Measurements from ENCODE around the gene SPEF2.
"Not testable (repeated sequence)": the region's sequence is repeated elsewhere in the genome, so short reads cannot be mapped to it uniquely, and the experiment has no call there.

SPEF2 gene

GRCh38 chr5:35835796-35836742 is 218.4 kb downstream of the SPEF2 start:
- Histone ChIP-seq H3K27me3 (no peaks in the 10 kb centered on the region), H3K4me1 (no peaks in the 10 kb centered on the region), H3K9me3 (no peaks in the 10 kb centered on the region), H3K4me3 (no peak overlapping the region), H3K36me3 (no peaks in the 10 kb centered on the region), H3K27ac (no peak overlapping the region)
- no peak for DNase-seq
- intact Hi-C loops (cut with DNase I; ENCODE audit: low total_unique reads) = no loop called here
- TF ChIP-seq, protein P1, sequence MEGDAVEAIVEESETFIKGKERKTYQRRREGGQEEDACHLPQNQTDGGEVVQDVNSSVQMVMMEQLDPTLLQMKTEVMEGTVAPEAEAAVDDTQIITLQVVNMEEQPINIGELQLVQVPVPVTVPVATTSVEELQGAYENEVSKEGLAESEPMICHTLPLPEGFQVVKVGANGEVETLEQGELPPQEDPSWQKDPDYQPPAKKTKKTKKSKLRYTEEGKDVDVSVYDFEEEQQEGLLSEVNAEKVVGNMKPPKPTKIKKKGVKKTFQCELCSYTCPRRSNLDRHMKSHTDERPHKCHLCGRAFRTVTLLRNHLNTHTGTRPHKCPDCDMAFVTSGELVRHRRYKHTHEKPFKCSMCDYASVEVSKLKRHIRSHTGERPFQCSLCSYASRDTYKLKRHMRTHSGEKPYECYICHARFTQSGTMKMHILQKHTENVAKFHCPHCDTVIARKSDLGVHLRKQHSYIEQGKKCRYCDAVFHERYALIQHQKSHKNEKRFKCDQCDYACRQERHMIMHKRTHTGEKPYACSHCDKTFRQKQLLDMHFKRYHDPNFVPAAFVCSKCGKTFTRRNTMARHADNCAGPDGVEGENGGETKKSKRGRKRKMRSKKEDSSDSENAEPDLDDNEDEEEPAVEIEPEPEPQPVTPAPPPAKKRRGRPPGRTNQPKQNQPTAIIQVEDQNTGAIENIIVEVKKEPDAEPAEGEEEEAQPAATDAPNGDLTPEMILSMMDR (IDR thresholded peaks at IDR 0.05) = no peak

DNA sequence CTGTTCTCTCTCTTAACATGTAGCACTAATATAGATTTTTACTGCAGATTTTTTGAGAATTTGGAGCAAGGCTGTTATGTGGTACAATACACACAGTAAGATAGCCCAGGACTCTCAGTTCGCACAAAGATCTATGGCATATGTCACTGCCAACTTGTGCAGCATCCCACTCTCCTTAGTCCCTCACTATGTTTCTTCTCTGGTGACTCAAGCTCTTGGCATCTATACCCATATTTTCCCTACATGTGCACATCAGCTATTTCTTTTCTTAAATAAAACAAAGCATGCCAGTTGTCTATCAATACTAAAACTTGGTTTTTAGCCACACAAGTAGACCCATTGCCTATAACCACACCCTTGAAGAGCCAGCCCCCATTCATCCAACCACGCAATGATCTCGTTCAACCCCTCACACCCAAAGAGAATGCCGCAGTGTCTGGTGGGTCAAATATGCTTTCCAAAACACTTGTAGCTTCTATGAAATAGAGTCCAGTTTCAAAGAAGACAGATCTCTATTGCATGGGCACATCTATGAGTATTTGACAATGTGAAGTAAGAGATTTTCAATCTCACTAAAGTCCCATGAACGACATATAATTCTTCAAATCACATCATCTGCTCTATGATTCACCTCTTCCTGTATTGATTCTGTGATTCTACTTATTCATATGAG is 220.8 kb downstream of the SPEF2 start:
- no peak for DNase-seq
- no peaks in the 10 kb centered on the region for H3K27me3 ChIP-seq
- TF ChIP-seq, protein P1 (IDR thresholded peaks at IDR 0.05) = no peak
- no peaks in the 10 kb centered on the region for H3K9me3 ChIP-seq
- no peaks in the 10 kb centered on the region for H3K4me1 ChIP-seq
- no peak overlapping the region for H3K4me3 ChIP-seq
- intact Hi-C loops (cut with DNase I; ENCODE audit: low total_unique reads) = no loop called here
- H3K36me3 ChIP-seq = no peaks in the 10 kb centered on the region
- H3K27ac ChIP-seq = no peak overlapping the region

- Histone ChIP-seq H3K4me1 (no peaks in the 10 kb centered on the region), H3K4me3 (no peak overlapping the region), H3K9me3 (no peaks in the 10 kb centered on the region), H3K36me3 (no peaks in the 10 kb centered on the region), H3K27me3 (no peaks in the 10 kb centered on the region), H3K27ac (no peak overlapping the region)
- no peak for DNase-seq
- intact Hi-C loops (cut with DNase I; ENCODE audit: low total_unique reads) = no loop called here
- TF ChIP-seq, protein P1 (IDR thresholded peaks at IDR 0.05) = no peak
Observed at GRCh38 chr5:35842856-35843255, 225.2 kb downstream of the SPEF2 start.

DNA sequence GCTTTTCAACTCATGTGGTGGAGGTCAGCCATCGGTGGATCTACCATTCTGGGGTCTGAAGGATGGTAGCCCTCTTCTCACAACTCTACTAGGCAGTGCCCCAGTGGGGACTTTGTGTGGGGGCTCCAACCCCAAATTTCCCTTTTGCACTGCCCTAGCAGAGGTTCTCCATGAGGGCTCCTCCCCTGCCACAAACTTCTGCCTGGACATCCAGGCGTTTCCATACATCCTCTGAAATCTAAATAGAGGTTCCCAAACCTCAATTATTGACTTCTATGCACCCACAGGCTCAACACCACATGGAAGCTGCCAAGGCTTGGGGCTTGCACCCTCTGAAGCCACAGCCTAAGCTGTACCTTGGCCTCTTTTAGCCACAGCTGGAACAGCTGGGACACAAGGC is 227.8 kb downstream of the SPEF2 start:
- intact Hi-C loops (cut with DNase I; ENCODE audit: low total_unique reads); H3K4me1 ChIP-seq; H3K36me3 ChIP-seq; H3K4me3 ChIP-seq; DNase-seq; H3K27ac ChIP-seq; H3K27me3 ChIP-seq; H3K9me3 ChIP-seq: not testable (repeated sequence)

DNA sequence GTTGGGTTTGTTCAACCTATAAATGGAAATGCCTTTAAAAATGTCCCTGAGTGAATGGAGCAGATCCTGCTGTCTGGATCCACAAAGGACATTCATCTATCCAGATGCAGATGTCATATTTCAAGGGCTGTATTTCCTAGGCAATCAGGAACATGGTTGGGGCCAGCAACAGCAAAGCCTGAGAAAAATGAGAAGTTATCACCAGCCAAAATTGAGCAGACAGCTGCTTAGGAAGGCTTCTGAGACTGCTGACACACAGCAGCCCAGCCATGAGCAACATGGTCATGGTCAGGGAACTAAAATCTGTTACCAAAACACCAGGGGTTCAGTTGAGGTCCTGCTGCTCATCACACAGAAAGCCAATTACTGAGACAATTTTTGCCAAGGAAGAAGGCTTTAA is 229.8 kb downstream of the SPEF2 start:
- intact Hi-C loops (cut with DNase I; ENCODE audit: low total_unique reads) = no loop called here
- H3K4me3 ChIP-seq = no peak overlapping the region
- H3K27ac ChIP-seq = no peak overlapping the region
- peaks cover 0 to 9% (median 2%) of the 10 kb centered on the region in 4 donors for H3K4me1 ChIP-seq
- no peak for DNase-seq
- H3K27me3 ChIP-seq = no peaks in the 10 kb centered on the region
- TF ChIP-seq, protein P1 (IDR thresholded peaks at IDR 0.05) = no peak
- no peaks in the 10 kb centered on the region for H3K9me3 ChIP-seq
- no peaks in the 10 kb centered on the region for H3K36me3 ChIP-seq

GRCh38 chr5:35847961-35848360 is 230.3 kb downstream of the SPEF2 start:
- H3K9me3 ChIP-seq = no peaks in the 10 kb centered on the region
- H3K4me3 ChIP-seq = no peak overlapping the region
- no peak overlapping the region for H3K27ac ChIP-seq
- intact Hi-C loops (cut with DNase I; ENCODE audit: low total_unique reads) = no loop called here
- no peaks in the 10 kb centered on the region for H3K36me3 ChIP-seq
- no peak for DNase-seq
- TF ChIP-seq, protein P1 (IDR thresholded peaks at IDR 0.05) = no peak
- no peaks in the 10 kb centered on the region for H3K27me3 ChIP-seq
- peaks cover 0 to 9% (median 2%) of the 10 kb centered on the region in 4 donors for H3K4me1 ChIP-seq
